Muscle layer of colon (tissue), 2 donors: ENCODE measurements around the gene SLC23A2.

ENCODE experiments used
- H3K27ac ChIP-seq: one replicate; pipeline ENCODE4 v1.7.0; 2013; ENCODE audit warnings: low read depth, mild to moderate bottlenecking, low read length, moderate library complexity
- H3K27me3 ChIP-seq, 2 donors: one replicate each; pipeline ENCODE4 v1.7.0; 2013; ENCODE audit warnings: low read length in 2 of 2, mild to moderate bottlenecking in 2 of 2; ENCODE audit not compliant: insufficient read depth in 2 of 2, control insufficient read depth in 1 of 2
- H3K36me3 ChIP-seq: one replicate; pipeline ENCODE4 v1.7.0; 2013; ENCODE audit warnings: mild to moderate bottlenecking, low read length; ENCODE audit not compliant: insufficient read depth
- H3K4me1 ChIP-seq: one replicate; pipeline ENCODE4 v1.7.0; 2013; ENCODE audit warnings: mild to moderate bottlenecking, low read length; ENCODE audit not compliant: insufficient read depth
- H3K4me3 ChIP-seq, 2 donors: one replicate each; pipeline ENCODE4 v1.7.0; 2013; ENCODE audit warnings: low read length in 2 of 2, low read depth in 1 of 2, mild to moderate bottlenecking in 1 of 2, moderate library complexity in 1 of 2
- H3K9ac ChIP-seq: one replicate; pipeline ENCODE4 v1.7.0; 2013; ENCODE audit warnings: low read length
- H3K9me3 ChIP-seq: one replicate; pipeline ENCODE4 v1.7.0; 2013; ENCODE audit warnings: mild to moderate bottlenecking, low read length
- donor health status: abdominal sarcoma.
- donor health status: Adenocarcinoma of cecum.

The SLC23A2 gene

GRCh38 chr20:4808872-4809271 lies 192.4 kb downstream of the SLC23A2 start:
- H3K36me3 ChIP-seq: no peaks in the 10 kb centered on the region
- H3K27ac ChIP-seq: no peak overlapping the region
- H3K4me3 ChIP-seq: no peak overlapping the region
- peaks cover 13% of the 10 kb centered on the region for H3K4me1 ChIP-seq
- no peaks in the 10 kb centered on the region for H3K27me3 ChIP-seq
- no peaks in the 10 kb centered on the region for H3K9me3 ChIP-seq
- H3K9ac ChIP-seq: no peak overlapping the region

- Histone ChIP-seq H3K27ac (no peak overlapping the region), H3K36me3 (no peaks in the 10 kb centered on the region), H3K4me1 (peaks cover 12% of the 10 kb centered on the region), H3K9ac (no peak overlapping the region), H3K4me3 (no peak overlapping the region), H3K27me3 (no peaks in the 10 kb centered on the region), H3K9me3 (no peaks in the 10 kb centered on the region)
Observed at GRCh38 chr20:4805663-4806449, 195.5 kb downstream of the SLC23A2 start.

- no peak overlapping the region for H3K27ac ChIP-seq
- H3K9me3 ChIP-seq: peaks cover 5% of the 10 kb centered on the region
- peaks cover 3% of the 10 kb centered on the region for H3K36me3 ChIP-seq
- H3K9ac ChIP-seq: no peak overlapping the region
- H3K27me3 ChIP-seq: no peaks in the 10 kb centered on the region
- no peaks in the 10 kb centered on the region for H3K4me1 ChIP-seq
- no peak overlapping the region for H3K4me3 ChIP-seq
Observed at GRCh38 chr20:4802527-4802926, 198.8 kb downstream of the SLC23A2 start.
